ENCODE results near the gene SHD. TPM values are rescaled to one million over a fixed set of nuclear protein-coding genes. Genes with fewer than 3 reads are reported as not detected.

SHD gene
- total and polyA plus RNA-seq, 2 of the 13 experiments (the other 11 are each of a cell fraction or from before 2014, with no cell fraction given) = 0.11 to 0.20 TPM

- TF ChIP-seq ZNF687 (CRISPR knock-in tag; IDR thresholded peaks at IDR 0.05) (peak; percentile 15; the same call in 1 of the 2 replicates), GMEB1 (CRISPR knock-in tag; IDR thresholded peaks at IDR 0.05; ENCODE audit: borderline replicate concordance) (peak; percentile 62; the same call in 1 of the 2 replicates), HOMEZ (CRISPR knock-in tag; IDR thresholded peaks at IDR 0.05; ENCODE audit: low read depth) (0 out of 2 replicates have a peak, but pooled peaks have one; percentile 6), ELF1 (CRISPR knock-in tag; IDR thresholded peaks at IDR 0.05) (peak; percentile 97), RFXANK (CRISPR knock-in tag; IDR thresholded peaks at IDR 0.05) (no peak), MXI1 (IDR thresholded peaks at IDR 0.05; ENCODE audit: borderline replicate concordance, low read depth, low read length) (peak; percentile 83; the same call in 2 of the 3 replicates), ZIK1 (CRISPR knock-in tag; IDR thresholded peaks at IDR 0.05; ENCODE audit: borderline replicate concordance, low read depth) (no peak), HDAC1 (CRISPR knock-in tag; IDR thresholded peaks at IDR 0.05) (peak; percentile 51; the same call in 1 of the 2 replicates), TP53 (CRISPR knock-in tag; conservative IDR thresholded peaks at IDR 0.05) (peak; percentile 80; the same call in 1 of the 2 replicates), SCMH1 (CRISPR knock-in tag; IDR thresholded peaks at IDR 0.05; ENCODE audit: borderline replicate concordance) (no peak), ZNF124 (CRISPR knock-in tag; IDR thresholded peaks at IDR 0.05) (peak; percentile 49; the same call in 1 of the 2 replicates), ZNF264 (CRISPR knock-in tag; IDR thresholded peaks at IDR 0.05) (peak; percentile 81), PRMT3 (CRISPR knock-in tag; IDR thresholded peaks at IDR 0.05; ENCODE audit: borderline replicate concordance, low read depth) (no peak), ZNF513 (CRISPR knock-in tag; conservative IDR thresholded peaks at IDR 0.05) (no peak), PRDM4 (CRISPR knock-in tag; IDR thresholded peaks at IDR 0.05; ENCODE audit: borderline replicate concordance) (0 out of 2 replicates have a peak, but pooled peaks have one; percentile 12), ZNF263 (CRISPR knock-in tag; IDR thresholded peaks at IDR 0.05) (peak; percentile 98)
Measured at GRCh38 chr19:4246767-4247593, 32.1 kb upstream of the SHD start, which contains the start of gene YJU2 (continued).
